Amniotic stem cell (primary cell): Measurements from ENCODE around the gene GRAP2.

Experiments
- DNase-seq: peaks from one replicate; lab custom pipeline; 2025; lab: John Stamatoyannopoulos, UW

GRAP2 gene

DNA sequence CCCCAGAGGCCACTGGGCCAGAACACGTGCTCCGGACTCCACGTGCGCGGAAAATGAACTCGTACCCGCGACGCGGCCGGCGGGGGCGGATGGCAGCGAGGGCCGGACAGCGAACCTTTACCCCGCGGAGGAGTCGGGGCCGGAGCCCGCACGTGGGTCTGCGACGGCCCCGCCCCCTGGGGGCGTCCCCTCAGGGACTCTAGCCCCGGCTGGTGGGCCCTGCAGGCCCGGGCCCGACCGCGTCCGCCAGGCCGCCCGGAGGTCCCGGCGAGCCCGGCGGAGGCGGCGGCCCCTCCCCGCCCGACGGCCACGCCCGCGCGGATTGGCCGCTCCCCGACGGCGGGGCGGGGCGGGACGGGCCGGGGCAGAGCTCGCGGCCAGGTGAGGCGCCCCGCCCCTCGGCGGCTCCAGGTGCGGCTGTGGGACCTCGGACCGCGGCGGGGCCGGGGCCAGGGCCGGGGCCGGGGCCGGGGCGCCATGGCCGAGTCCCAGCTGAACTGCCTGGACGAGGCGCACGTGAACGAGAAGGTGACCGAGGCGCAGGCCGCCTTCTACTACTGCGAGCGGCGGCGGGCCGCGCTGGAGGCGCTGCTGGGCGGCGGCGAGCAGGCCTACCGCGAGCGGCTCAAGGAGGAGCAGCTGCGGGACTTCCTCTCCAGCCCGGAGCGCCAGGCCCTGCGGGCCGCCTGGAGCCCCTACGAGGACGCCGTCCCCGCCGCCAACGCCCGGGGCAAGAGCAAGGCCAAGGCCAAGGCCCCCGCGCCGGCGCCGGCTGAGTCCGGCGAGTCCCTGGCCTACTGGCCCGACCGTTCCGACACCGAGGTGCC is 93.9 kb downstream of the GRAP2 start, which contains the start of gene FAM83F:
FAM83F (plus strand) TSS at position 389 of the 827 bp plus-strand sequence; CDS start at position 478, 89 bp downstream.
- no peak for DNase-seq

DNA sequence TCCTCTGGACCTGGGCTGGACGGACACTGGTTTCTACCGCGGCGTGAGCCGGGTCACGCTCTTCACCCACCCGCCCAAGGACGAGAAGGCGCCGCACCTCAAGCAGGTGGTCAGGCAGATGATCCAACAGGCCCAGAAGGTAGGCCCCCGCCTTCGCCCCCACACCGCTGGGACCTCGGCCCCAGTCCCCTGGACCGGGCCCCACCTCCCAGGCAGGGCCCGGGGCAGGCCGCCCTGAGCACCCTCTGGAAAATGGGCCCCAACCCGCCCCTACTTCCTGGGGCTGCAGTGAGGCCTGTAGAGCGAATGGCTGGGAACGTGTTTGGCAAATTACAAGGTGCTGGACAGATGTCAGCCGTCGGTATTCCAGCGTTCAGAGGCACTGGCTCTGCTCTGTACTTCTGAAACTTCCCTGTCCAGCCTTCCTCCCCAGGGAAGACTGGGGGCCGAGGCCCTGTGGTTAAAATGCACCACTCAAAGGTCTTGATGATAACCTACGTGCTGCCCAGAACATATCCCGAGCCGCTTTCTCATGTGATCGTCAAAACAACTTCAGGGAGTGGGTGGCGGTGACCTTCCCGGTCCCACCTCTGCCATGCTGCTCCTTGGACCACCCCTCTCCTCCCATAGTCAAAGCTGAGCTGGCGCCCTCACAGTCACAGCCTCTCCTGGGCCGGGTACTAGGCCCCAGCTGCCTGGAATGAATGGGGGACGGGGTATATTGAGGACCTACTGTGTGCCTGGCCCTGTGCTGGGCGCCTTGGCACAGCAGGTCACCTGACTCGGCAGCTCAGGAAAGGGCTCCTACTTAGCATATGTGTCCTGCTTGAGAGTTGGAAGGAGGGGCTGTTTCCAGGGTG is 94.7 kb downstream of the GRAP2 start:
- no peak for DNase-seq

DNA sequence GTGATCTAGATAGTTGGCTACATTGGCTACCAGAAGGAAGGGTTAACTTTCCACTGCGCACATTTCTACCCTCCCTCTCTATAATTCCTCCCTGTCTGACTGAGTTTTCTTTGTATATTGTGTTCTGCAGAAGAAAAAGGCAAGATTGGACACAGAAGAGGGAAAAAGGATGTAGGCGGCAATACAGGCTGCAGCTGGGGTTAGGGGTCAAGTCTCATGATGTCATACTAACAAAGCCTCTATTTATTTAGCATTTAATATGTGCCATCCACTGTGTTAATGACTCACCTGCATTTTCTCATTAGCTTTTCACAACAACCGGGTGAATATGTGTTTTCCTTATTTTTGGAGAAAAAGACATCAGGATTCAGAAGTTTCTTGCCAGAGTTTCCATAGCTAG is 95.8 kb downstream of the GRAP2 start:
- DNase-seq = no peak

DNA sequence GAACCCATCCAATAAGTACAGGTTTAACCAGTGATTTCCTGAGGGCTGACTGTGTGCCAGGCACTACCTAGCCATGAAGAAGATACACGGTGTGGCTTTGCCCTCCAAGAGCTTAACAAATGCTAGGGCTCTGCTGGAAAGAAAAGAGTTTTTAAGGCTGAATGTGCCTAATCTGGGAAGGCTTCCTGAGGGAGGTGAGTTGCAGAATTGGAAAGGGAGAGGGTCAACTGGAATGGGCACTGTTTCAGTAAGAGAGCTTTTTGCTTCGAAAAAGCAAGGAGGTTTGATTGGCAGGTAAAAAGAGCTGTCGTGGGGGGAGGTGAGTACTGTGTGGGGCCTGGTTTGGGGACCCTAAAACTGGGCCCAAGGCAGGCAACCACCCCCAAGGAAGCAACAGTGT is 96.5 kb downstream of the GRAP2 start:
- DNase-seq = no peak

DNA sequence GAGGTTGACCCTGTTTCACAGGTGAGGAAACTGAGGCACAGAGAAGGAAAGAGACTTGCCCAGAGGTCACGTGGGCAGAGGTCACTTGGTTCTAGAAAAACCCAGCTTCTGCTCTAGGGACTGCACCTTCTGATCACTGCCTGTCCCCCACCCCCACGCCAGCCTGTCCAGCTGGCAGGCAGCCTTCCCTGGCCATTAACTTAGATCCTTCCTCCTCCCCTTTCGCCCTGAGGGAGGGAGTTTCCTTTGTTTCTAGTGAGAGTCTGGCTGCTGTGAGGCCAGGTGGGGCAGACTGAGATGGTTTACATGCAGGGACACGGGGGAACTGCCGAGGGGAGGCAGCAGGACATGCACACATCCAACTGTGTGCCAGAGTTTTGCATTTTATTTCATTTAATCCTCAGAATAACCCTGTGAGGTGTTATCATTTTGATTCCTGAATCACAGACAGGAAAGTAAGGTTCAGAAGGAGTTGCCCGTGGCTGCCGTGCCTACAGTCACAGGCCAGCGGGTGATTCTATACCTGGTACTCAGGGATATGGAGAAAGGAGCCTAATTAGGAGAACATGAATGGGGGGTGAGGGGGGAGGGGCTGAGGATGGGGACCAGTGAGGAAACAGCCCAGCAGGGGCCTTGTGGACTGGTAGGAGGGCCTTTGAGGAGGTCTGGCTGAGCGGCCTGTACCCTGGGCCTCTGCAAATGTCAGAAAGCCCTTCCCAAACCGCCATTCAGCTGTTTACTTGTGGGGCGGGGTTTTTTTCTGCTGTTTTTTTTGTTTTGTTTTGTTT is 97.2 kb downstream of the GRAP2 start:
- DNase-seq = no peak

DNA sequence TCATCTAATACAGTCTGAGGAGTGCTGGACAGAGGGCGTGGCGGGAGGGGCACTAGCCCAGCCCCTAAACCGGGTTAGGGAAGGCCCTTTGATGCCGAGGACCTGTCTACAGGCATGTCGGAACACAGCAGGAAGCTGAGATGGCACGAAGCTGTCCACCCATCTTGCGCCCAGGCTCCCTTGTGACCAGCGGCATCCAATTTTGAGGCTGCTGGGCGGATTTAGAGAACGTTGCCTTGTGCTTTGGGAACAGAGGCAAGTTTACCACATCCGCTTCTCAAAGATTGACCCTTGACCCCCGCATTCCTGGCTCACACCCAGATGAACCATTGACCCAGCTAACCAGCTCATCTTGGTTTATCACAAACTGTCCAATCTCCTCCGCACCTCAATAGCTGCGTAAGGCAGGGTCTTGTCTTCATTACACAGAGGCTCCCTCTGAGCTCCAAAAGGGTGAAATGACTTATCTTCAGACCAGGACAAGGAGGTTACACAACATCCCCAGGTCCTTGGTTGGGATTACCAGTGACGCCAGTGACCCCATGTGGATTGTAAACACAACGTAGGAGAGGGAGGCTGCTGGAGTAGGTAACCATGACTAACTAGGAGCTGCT is 98.4 kb downstream of the GRAP2 start:
- DNase-seq = no peak

DNA sequence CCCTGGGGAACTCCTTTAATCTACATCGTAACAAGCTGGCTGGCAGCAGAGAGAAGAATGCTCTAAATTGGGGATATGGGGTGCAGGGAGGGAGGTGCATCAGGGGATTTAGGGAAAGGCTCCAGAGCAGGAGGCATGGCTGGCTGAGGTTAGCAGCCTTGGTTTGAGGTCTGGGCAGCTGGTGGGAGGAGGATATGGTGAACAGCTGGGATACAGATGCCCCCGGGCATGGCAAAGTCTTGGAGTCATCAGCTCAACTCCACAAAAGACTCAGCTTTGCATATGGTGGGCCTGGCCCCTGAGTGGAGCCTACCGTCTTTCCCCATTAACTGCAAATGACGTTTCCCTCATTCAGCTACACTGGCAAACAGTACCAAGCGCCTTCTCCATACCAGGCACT is 99.3 kb downstream of the GRAP2 start:
- DNase-seq = no peak

DNA sequence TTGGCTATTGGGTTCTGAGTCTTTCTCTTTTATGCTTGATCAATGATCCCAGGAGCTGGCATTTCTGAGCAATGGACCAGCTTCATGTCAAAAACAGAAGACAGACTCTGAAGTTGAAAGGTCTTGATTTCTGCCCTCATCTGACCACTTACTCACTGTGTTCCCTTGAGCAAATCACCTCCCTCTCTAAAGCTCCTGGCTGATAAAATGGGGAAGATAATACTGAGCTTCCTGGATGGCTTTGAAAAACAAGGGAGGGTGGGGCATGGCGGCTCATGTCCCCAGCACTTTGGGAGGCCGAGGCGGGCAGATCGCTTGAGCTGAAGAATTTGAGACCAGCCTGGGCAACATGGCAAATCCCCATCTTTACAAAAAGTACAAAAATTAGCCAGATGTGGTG is 100.2 kb downstream of the GRAP2 start:
- DNase-seq = no peak

DNA sequence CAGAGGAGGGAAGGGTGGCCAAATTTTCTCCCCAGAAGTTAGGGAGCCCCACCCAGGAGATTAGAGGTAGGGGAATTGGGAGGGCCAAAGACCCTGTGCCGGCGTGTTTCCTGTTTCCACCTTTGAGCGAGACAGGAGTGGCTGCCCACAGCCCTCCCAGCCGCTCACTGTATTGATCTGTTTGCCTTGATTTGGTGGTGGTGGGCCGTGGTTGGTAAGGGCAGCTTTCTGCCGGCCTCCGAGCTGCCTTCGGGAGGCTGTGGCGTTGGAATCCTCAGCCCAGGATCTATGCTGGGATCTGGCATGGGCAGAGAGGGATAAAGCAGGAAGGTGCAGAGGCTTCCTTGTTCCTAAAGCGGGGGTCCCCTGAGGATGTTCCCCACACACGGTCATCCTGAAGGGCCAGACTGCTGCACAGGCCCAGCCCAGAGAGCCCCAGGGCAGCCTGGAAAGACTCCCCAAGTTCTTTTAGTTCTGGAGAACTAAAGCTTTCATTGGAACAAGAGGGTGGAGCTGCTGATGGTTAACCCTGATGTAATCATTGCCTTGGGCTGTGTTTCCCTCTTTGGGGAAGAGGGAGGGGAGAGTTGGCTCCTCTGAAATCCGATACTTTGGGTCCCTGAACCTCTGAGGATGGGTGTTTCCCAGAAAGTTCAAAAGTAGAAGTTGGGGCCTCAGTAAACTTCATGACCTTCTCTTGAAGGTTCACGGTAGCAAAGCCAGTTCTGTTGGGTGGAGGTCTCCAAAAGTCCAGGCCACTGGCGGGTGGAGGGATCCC is 101.1 kb downstream of the GRAP2 start:
- DNase-seq = no peak

DNA sequence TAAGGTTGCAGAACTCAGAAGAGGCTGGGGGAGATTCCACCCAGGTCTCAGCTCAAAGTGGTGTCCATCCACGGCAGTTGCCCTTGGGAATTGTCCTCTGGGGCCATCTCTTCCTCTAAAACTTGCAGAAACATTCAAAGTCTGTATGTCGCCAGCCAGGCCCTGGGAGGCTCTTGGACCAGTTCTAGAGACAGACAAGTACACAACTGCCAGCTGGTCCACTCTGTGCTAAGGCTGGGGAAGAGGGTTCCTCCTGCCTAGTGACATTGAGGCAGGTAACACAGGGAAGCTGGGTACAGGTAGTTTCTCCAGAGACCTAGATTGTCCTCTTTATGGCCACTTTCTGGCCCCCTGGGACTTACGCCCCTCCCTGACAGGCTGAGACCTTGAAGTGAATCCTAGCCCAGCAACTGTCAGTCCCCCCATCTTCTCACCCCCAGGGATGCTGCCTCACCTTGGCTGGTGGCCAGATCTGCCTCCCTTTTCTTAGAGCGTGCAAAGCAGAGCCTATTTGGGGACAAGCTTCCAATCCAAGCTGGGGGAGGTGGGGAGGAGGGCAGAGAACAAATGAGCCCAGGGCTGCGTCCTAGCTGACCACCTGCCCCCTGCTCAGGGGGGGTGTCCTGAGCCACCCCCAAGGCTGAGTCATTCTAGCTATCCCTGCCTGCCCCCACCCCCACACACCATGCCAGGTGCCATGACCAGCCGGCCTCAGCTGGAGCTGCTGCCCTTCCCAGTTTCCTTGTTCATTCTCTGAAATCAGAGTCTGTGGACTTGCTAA is 102.2 kb downstream of the GRAP2 start:
- DNase-seq = no peak

DNA sequence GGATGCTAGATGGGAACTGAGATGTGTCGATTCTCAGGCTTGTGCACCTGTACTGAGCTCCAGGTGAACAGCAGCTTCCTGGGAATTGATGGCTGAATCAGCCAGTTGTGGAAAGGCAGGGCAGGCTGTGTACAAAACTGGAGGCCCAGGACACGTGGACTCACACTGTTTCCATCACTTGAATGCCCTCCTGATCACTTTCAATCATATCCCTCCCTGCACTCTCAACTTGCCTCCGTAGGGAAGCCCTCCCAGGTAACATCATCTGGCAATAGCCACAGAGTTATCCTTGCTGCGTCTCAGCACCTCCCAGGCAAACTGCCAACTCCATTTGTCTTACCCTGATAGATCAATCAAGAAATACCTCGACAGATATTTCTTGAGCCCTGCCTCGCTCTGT is 104.0 kb downstream of the GRAP2 start:
- no peak for DNase-seq

DNA sequence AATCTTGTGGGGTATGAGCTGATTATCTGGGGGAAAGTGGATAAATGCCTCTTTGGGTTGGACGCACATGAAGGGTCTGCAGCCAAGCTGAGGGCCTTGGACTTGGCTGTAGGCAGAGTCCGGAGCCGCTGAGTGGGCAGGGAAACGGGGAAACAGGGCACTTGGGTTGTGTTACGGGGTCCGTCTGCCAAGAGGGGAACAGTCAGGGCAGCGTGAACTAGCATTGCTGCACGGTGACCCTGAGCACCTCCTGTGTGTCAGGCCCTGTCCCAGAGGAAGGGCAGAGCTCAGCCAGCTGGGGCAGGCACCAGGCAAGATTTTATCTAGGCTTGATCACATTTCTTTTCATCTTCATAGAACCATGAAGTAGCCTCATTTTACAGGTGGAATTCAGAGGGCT is 105.8 kb downstream of the GRAP2 start:
- no peak for DNase-seq

DNA sequence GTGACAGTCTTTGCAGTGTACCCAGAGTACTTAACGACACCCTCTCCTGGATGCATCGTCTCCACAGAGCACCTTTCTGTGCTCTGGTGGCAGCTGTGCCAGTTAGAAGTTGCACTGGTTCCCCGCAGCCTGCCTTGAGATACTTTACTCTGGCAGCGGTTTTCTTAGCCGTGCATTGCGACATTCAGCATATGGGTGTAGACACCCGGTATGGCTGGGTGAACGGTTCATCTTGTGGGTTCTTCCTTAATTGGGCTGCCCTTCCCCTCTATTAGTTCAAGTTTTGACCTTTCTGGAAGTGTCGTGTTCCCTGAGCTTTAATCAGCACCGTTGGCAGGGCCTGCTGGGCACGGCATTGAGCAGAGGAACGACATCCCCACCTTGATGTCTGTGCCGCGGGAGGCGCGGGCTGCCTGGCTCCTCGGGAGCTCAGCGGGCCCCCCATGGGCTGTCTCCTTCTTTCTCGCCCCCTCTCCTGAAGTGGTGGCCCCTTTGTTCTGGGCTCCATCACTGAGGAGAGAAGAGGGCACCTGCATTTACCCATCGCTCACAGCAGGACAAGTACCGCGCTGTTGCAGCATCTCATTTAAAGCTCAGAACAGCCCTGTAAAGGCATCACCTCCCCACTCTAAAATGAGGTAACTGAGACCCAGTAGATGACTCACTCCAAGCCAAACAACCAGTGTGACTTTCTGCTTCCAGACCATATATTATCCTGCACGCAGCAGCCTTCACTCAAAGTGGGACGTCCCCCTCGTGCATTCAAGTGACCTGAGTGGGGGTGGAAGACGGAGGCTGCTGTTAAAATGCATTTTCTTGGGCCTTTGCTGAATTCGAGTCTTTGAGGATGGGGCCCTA is 107.2 kb downstream of the GRAP2 start:
- no peak for DNase-seq

DNA sequence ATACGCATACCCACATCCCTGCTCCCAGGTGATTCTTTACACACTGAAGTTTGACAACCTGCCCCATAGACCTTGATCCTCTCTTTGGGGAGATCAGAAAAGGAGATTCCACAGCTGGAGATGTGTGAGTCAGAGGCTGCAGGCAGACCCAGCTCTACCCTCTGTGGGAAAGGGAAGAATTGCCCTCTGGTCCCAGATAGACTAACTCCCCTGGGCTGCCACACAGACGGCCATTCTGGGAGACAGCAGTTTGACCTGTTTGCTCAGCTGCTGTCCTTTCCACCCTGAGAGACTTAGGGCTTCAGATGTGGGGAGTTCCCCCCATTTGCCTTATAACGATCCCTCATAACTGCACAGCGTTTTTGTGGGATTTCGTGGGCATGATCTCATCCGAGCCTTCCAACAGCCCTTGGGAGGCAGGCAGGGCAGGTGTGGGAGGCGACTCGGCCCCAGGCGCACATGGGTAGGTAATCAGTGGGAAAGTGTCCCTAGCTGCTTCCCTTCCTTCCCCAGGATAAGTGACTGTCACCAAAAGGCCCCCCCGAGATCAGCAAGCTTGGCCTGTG is 107.9 kb downstream of the GRAP2 start:
- DNase-seq = no peak

DNA sequence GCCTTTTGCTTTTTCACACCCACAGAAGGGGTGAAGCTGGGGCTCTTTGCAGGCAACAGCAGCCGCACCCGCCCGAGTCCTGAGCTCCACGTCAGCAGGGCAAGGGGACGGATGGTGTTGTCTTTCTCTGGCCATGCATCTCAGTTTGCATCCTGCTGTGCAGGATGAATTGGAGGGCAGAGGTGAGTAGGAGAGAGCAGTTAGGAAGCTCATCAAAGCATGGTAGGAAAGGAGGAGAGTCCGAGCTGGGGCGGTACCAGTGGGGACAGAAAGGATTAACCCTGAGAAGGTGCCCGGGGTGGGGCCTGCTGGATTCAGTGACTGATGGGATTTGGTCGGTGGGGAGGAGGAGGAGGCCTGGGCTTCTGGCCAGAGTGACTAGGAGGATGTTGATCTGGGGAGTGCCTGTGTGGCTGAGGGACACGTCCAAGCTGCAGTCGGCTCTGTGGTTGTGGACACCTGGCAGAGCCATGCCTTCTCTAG is 108.4 kb downstream of the GRAP2 start:
- no peak for DNase-seq

DNA sequence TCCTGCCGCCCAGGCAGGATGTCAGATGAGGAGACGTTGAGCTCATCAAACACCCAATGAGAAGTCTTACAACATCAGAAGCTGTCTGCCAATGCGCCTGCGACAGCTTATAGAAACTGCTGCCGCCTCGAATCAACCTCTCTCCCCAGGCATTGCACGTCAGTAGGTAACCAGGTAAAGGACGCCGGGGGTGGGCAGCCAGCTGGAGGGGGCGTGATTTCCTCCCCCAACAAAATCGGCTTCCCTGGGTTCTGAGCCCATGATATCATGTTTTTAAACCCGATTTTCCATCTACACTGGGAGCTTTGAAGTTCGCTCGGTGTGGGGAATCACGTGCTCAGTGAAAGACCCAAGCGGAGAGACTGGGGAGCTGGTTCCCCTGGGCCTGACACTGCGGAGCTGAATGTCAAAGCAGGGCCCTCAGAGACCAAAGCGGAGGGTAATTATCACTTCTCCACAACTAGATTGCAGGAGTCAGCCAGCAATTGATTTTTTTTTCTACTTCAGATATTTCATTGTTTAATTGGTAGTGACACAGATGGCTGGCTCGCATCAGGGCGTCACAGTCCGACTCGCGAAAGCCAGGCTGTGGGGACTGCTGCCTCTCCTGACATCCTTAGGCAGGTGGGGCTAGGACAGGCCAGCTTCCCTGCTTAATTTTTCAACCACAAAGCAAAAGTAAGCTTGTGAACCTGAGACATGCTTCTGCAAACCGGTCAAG is 109.2 kb downstream of the GRAP2 start:
- no peak for DNase-seq

DNA sequence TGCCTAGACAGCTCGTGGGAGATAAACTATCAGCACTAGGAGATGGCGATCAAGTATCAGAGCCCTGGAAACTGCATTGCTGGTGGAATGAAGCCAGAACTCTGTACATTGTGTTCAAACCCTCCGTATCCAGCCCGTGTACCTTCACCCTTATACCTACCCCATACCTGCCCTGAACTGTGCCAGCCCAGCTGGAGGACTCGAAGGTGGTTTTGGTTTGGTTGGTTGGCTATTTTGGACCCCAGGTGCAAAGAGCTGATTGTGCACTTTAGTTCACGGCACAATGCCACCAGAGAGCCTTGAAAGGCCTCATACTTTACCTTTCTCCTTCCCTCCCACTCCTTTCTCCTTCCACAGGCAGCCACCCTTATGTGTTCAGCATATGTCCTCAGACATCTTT is 109.9 kb downstream of the GRAP2 start:
- no peak for DNase-seq

DNA sequence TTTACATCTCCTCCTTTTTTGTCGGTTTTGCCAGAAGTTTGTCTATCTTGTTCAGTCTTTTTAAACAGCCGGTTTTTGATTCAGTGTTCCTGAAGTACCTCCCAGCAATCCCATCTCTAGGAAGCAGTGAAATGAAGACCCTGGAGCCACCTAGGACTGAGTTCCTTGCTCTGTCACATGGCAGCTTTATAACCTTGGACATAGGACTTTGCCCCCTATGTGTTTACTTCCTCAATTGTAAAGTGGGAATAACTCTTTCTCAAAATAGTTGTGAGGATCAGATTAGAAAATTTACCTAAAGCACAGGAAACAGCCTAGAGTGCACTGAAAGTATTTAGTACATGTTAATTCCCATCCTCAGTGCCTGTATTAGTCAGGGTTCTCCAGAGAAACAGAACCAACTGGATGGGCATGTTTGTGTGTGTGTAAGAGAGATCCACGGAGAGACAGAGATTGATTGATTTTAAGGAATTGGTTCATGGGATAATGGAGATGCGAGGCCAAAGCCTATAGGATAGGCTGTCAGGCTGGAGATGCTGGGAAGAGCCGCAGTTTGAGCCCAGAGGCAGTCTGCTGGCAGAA is 113.9 kb downstream of the GRAP2 start:
- DNase-seq = no peak
